Measurements from ENCODE around the gene RAB24.
"Not testable (repeated sequence)": the region's sequence is repeated elsewhere in the genome, so short reads cannot be mapped to it uniquely, and the experiment has no call there.

Gene RAB24

GRCh38 chr5:177311723-177312648, 8.5 kb upstream of the RAB24 start, which contains the start of gene MXD3:
Gene MXD3, minus strand, starts transcription at chr5:177311898. Its CDS starts 68 bp downstream, at chr5:177311830.
- peak; percentile 97 to 99 for DNase-seq (ENCODE audit: low read depth in 2 of 2)

- no peak for DNase-seq (ENCODE audit: low read depth in 2 of 2)
These were observed 7.8 kb upstream of the RAB24 start for GRCh38 chr5:177311392-177311722.

GRCh38 chr5:177310757-177311391, 7.4 kb upstream of the RAB24 start:
- no peak for DNase-seq (ENCODE audit: low read depth in 2 of 2)

DNA sequence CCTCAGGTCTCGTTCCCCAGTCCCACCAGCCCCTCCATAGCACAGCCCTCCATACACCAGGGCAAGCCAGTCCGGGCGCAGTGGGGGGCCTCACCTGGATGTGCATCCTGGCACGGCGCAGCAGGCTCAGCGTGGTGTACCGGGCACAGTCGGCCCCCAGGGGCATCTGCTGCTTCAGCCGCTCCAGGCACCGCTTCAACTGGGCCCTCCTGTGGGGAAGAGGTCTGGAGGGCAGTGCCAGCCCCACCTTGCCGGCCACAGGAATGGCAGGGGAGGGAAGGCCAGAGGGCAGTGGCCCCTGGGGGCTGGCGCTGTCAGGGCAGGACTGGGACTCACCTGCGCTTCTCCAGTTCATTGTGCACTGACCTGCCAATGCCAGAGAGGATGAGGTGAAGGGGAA, 6.8 kb upstream of the RAB24 start:
- DNase-seq (ENCODE audit: low read depth in 2 of 2): no peak

DNA sequence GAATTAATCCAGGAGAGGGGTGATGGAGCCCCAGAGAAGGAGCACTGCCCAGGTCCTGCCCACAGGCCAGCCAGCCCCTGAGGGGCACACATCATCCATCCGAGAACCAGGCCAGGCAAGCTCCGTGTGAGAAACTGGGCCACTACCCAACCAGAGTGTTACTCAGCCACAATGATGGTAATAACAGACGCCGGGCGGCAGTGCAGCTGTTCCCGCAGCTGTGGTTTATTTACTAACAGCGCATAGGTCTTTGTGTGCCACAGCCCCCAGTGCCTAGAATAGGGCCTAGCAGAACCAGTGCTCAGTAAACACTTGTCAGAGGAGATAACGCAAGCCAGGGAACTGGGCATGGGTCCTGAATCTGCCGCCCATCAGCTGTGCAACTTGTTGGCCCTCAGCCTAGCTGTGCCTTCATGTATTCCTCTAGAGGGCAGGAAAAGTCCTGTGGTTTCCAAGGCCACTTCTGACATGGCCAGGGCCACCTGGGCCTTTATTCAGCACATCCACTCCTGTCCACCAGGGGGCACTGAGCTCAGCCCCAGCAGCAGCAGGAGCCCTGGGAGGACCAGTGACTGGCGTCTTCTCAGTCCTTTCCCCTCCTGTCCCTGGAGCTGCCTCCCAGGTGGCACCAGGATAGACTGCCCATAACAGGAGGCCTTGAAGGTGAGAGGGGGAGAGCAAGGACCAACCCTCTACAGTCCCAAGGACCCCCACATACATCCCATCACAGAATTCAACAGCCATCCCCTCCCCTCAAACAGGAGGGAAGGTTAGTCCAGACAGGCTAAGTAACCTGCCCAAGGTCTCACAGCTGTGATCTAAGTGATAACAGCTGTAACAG, 6.1 kb upstream of the RAB24 start:
- peak; percentile 63 to 65 for DNase-seq (ENCODE audit: low read depth in 2 of 2)

- no peak for DNase-seq (ENCODE audit: low read depth in 2 of 2)
These were observed 5.2 kb upstream of the RAB24 start for GRCh38 chr5:177308740-177309139.

- DNase-seq (ENCODE audit: low read depth in 2 of 2): no peak
These were observed 4.2 kb upstream of the RAB24 start for GRCh38 chr5:177307544-177308363.

DNA sequence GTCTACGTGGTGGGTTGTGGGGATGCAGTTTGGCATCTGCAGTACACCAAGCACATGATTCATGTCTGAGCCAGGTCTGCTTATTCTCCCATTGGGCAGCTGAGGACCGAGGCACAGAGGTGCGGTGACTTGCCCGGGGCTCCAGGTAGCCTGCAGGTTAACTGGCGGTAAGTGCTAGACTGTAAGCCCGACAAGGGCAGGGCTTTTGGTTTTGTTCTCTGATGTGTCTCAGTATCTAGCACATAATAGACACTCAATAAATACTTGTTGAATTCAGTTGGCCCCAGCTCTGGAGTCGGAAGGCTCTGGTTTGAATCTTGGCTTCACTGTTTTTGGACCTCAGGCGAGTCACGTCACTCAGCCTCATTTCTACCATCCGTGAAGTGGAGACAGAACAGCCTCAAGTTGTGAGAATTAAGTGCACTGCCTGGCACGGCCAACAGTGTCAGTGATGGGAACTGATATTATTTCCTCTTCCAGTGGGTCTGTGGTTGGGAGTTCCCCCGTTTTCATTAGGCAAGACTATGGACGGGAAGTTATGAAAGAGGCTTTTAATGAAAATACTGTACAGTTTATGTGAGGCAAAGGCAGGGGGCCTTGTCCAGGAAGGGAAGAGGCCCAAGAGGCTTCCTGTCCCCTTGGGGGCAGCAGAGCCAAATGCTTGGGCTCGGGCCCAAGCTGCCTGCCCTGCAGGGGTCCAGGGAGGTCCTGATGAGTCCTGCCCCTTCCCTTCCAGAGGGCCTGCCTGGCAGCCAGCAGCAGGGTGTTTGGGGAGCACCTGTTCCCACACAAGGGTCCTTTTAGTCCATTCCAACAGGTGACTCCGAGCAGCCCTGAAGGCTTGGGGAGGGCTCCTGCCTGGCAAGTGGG, 3.4 kb upstream of the RAB24 start:
- no peak for DNase-seq (ENCODE audit: low read depth in 2 of 2)

GRCh38 chr5:177306103-177306640, 2.7 kb upstream of the RAB24 start:
- not testable (repeated sequence) for DNase-seq (ENCODE audit: low read depth in 2 of 2)

DNA sequence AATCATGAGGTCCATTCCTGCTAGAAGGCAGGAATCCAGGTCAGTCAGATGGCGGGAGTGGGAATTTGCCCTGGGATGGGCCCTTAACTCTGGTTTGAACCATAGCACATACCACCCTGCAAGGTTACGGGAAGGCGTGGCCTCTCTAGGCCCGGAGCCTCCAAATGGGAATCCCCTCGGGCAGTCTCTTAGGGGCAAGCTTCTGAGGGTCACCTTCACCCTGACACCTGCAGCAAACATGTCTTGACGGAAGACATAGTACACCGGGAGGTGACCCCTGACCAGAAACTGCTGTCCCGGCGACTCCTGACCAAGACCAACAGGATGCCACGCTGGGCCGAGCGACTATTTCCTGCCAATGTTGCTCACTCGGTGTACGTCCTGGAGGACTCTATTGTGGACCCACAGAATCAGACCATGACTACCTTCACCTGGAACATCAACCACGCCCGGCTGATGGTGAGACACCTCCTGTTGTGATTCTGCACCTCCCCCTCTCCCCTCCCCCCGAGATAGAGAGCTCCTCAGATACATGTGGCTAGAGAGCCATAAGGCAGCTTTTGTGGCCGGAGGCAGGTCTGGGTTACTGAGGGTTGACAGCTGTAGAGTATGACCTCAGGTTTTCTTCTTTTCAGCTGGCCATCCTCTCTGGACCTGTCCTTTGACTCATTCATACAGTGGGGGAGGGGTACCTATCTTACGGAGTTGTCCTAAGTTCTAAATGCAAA, 1.0 kb upstream of the RAB24 start:
- no peak for DNase-seq (ENCODE audit: low read depth in 2 of 2)

GRCh38 chr5:177303925-177304391, 439 bp upstream of the RAB24 start:
- DNase-seq (ENCODE audit: low read depth in 2 of 2): no peak

- no peak for DNase-seq (ENCODE audit: low read depth in 2 of 2)
These were observed 987 bp downstream of the RAB24 start for GRCh38 chr5:177302354-177303110.

- DNase-seq (ENCODE audit: low read depth in 2 of 2): no peak
These were observed 1.9 kb downstream of the RAB24 start for GRCh38 chr5:177301503-177302165.

DNA sequence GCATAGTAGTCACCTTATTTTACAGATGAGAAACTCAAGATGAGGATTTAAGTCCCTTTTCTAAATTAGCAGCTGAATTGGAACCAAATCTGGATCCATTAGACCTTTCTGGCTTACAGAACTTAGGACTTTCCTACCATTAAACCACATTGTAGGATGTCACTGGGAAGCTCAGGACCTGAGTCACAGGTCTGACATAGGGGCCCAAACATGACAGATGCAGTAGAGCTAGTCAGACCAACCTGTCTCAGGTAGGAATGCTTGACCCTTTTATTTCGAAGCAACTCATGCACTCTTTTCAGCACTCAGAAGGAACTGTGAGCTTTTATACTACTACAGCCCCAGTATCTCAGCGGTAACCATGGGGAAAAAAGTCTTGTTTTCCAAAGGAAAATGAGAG, 2.6 kb downstream of the RAB24 start:
- DNase-seq (ENCODE audit: low read depth in 2 of 2): no peak

DNA sequence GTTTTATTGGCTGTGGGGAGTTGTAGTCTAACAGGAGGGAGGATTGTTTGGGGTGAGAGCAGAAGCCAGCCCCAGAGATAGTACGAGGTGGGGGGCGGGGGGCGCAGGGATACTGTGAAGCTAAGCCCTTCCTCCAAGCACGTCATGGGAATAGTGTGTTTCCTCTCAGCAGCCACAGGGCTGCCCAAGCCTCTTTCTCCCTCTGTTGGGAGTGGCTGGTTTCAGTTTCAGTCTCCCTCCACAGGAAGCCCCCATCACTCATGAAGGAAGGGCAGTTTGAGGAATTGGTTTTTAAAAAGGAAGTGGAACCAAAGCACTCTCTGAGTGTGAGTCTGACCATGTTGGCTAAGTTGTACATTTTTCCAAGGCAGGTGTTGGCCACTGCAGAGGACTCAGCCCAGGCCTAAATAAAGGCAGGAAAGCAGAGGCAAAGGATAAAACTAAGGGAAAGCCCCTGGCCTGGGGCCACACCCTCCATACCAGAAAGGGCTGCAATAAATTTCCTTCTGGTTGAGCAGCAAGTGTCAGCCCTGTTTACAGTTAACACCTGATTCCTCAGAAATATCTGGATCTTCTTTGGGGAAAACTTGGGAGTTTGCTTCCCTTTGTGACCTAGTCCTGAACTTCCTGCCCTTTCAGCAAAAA, 3.2 kb downstream of the RAB24 start:
- DNase-seq (ENCODE audit: low read depth in 2 of 2): no peak

GRCh38 chr5:177299697-177300096, 3.8 kb downstream of the RAB24 start:
- DNase-seq (ENCODE audit: low read depth in 2 of 2): no peak

GRCh38 chr5:177297922-177298321, 5.6 kb downstream of the RAB24 start:
- DNase-seq (ENCODE audit: low read depth in 2 of 2): no peak

DNA sequence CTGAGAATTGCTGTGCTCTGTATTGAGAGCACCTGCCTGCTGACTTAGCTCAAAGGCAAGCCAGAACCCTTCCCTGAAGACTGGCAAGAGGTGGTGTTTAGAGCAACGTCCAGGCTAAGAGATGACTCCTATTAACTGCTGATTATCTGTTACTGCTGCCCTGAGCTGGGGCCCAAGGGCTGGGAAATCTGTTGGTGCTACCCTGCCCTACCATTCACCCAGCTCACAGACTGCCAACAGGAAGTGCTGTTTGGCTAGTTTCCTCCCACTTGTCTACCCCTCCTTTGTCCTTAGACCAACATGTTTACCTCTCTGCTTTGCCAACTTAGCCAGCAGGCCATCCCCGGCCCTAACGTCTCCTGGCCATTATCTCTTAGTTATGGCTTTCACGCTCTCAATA, 6.9 kb downstream of the RAB24 start:
- DNase-seq (ENCODE audit: low read depth in 2 of 2): no peak
